ENCODE results near the gene SCG2. TPM values are rescaled to one million over a fixed set of nuclear protein-coding genes. Genes with fewer than 3 reads are reported as not detected.

The SCG2 gene
- polyA plus RNA-seq, 1 donor from 2014 or later = 37.3 TPM

DNA sequence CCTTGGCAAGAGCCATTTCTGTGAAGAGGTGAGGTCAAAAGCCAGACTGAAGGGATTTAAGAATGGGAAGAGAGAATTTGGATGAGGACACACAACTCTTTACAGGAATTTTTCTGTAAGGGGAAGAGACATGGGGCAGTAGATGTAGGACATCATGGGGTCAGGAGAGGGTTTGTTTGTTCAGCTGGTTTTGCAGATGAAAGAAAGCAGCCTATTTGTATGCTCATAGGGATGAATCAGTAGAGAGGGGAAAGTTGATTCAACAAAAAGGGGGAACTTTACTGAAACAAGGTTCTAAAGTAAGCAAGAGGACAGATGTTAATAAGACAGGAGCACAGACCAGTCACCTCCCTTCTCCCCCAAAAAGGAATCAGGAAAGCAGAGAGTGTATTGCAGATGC, 11.2 kb downstream of the SCG2 start:
- no peaks in the 10 kb centered on the region for H3K9me3 ChIP-seq (ENCODE audit: low read length)
- no peaks in the 10 kb centered on the region for H4K20me1 ChIP-seq (ENCODE audit: insufficient read depth)
- no peaks in the 10 kb centered on the region for H3K36me3 ChIP-seq (ENCODE audit: insufficient read depth, low read length)
- H3K4me3 ChIP-seq (ENCODE audit: low read length) = no peak overlapping the region
- H3K9ac ChIP-seq (ENCODE audit: low read length) = no peak overlapping the region
- H3K27ac ChIP-seq (ENCODE audit: low read length) = no peak overlapping the region
- H3K9me2 ChIP-seq (ENCODE audit: insufficient read depth, low read length) = no peaks in the 10 kb centered on the region
- no peaks in the 10 kb centered on the region for H3K79me2 ChIP-seq (replicated peaks; ENCODE audit: insufficient read depth, low read length)
- no peak overlapping the region for H3K4me2 ChIP-seq (ENCODE audit: low read length)
- no peak overlapping the region for H2AFZ ChIP-seq (ENCODE audit: low read depth, low read length)
- H3K27me3 ChIP-seq (ENCODE audit: insufficient read depth, low read depth, low read length) = no peaks in the 10 kb centered on the region
- no peak for TF ChIP-seq SMC3 (conservative IDR thresholded peaks at IDR 0.05; ENCODE audit: poor library complexity)
- TF ChIP-seq TAF1 (IDR thresholded peaks at IDR 0.05; ENCODE audit: low read depth) = no peak
- TF ChIP-seq POLR2AphosphoS5 (IDR thresholded peaks at IDR 0.05) = no peak
- TF ChIP-seq EP300 (conservative IDR thresholded peaks at IDR 0.05; ENCODE audit: poor library complexity, severe bottlenecking) = no peak
- TF ChIP-seq RAD21 (conservative IDR thresholded peaks at IDR 0.05) = no peak
- TF ChIP-seq, protein P1, sequence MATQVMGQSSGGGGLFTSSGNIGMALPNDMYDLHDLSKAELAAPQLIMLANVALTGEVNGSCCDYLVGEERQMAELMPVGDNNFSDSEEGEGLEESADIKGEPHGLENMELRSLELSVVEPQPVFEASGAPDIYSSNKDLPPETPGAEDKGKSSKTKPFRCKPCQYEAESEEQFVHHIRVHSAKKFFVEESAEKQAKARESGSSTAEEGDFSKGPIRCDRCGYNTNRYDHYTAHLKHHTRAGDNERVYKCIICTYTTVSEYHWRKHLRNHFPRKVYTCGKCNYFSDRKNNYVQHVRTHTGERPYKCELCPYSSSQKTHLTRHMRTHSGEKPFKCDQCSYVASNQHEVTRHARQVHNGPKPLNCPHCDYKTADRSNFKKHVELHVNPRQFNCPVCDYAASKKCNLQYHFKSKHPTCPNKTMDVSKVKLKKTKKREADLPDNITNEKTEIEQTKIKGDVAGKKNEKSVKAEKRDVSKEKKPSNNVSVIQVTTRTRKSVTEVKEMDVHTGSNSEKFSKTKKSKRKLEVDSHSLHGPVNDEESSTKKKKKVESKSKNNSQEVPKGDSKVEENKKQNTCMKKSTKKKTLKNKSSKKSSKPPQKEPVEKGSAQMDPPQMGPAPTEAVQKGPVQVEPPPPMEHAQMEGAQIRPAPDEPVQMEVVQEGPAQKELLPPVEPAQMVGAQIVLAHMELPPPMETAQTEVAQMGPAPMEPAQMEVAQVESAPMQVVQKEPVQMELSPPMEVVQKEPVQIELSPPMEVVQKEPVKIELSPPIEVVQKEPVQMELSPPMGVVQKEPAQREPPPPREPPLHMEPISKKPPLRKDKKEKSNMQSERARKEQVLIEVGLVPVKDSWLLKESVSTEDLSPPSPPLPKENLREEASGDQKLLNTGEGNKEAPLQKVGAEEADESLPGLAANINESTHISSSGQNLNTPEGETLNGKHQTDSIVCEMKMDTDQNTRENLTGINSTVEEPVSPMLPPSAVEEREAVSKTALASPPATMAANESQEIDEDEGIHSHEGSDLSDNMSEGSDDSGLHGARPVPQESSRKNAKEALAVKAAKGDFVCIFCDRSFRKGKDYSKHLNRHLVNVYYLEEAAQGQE (IDR thresholded peaks at IDR 0.05; ENCODE audit: borderline replicate concordance) = no peak
- TF ChIP-seq MXI1 (conservative IDR thresholded peaks at IDR 0.05; ENCODE audit: poor library complexity, severe bottlenecking) = no peak
- TF ChIP-seq EZH2 (IDR thresholded peaks at IDR 0.05; ENCODE audit: borderline replicate concordance, insufficient read depth, low read length, poor library complexity, severe bottlenecking) = no peak
- TF ChIP-seq, protein P2, sequence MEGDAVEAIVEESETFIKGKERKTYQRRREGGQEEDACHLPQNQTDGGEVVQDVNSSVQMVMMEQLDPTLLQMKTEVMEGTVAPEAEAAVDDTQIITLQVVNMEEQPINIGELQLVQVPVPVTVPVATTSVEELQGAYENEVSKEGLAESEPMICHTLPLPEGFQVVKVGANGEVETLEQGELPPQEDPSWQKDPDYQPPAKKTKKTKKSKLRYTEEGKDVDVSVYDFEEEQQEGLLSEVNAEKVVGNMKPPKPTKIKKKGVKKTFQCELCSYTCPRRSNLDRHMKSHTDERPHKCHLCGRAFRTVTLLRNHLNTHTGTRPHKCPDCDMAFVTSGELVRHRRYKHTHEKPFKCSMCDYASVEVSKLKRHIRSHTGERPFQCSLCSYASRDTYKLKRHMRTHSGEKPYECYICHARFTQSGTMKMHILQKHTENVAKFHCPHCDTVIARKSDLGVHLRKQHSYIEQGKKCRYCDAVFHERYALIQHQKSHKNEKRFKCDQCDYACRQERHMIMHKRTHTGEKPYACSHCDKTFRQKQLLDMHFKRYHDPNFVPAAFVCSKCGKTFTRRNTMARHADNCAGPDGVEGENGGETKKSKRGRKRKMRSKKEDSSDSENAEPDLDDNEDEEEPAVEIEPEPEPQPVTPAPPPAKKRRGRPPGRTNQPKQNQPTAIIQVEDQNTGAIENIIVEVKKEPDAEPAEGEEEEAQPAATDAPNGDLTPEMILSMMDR (IDR thresholded peaks at IDR 0.05; ENCODE audit: poor library complexity, severe bottlenecking) = no peak
- no peaks in the 10 kb centered on the region for H3F3A ChIP-seq (ENCODE audit: insufficient read depth, low read length, poor library complexity, severe bottlenecking)

DNA sequence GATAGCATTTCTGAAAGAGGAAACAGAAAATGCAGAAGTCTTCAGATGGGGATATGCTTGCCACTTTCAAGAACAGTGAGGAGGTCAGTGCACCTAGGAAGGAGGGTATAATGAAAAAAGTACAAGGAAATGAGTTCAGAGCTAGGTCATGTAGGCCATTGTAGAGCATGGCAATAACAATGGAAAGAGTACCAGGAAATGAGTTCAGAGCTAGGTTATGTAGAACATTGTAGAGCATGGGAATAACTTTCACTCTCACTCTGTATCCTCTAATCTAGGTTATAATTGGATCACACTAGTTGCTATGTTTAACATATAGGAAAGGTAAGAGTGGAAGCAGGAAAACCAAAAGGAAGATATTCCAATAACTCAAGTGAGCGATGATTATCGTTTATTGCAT, 12.3 kb downstream of the SCG2 start:
- no peaks in the 10 kb centered on the region for H3K9me3 ChIP-seq (ENCODE audit: low read length)
- no peaks in the 10 kb centered on the region for H4K20me1 ChIP-seq (ENCODE audit: insufficient read depth)
- H3K4me3 ChIP-seq (ENCODE audit: low read length) = no peak overlapping the region
- no peaks in the 10 kb centered on the region for H3F3A ChIP-seq (ENCODE audit: insufficient read depth, low read length, poor library complexity, severe bottlenecking)
- TF ChIP-seq RAD21 (conservative IDR thresholded peaks at IDR 0.05) (no peak), TAF1 (IDR thresholded peaks at IDR 0.05; ENCODE audit: low read depth) (no peak), SMC3 (conservative IDR thresholded peaks at IDR 0.05; ENCODE audit: poor library complexity) (no peak), EZH2 (IDR thresholded peaks at IDR 0.05; ENCODE audit: borderline replicate concordance, insufficient read depth, low read length, poor library complexity, severe bottlenecking) (no peak)
- TF ChIP-seq, protein P2 (IDR thresholded peaks at IDR 0.05; ENCODE audit: poor library complexity, severe bottlenecking) = no peak
- TF ChIP-seq, protein P1 (IDR thresholded peaks at IDR 0.05; ENCODE audit: borderline replicate concordance) = no peak
- H3K27ac ChIP-seq (ENCODE audit: low read length) = no peak overlapping the region
- H3K27me3 ChIP-seq (ENCODE audit: insufficient read depth, low read depth, low read length) = no peaks in the 10 kb centered on the region
- H3K79me2 ChIP-seq (replicated peaks; ENCODE audit: insufficient read depth, low read length) = no peaks in the 10 kb centered on the region
- H3K36me3 ChIP-seq (ENCODE audit: insufficient read depth, low read length) = no peaks in the 10 kb centered on the region
- no peak overlapping the region for H3K4me2 ChIP-seq (ENCODE audit: low read length)
- no peaks in the 10 kb centered on the region for H3K9me2 ChIP-seq (ENCODE audit: insufficient read depth, low read length)
- no peak overlapping the region for H3K9ac ChIP-seq (ENCODE audit: low read length)
- H2AFZ ChIP-seq (ENCODE audit: low read depth, low read length) = no peak overlapping the region
